ENCODE data around the gene MVK. TPM values are rescaled to one million over a fixed set of nuclear protein-coding genes. Genes with fewer than 3 reads are reported as not detected.

The MVK gene
- total and polyA plus RNA-seq, 2 donors (not counting 1 experiment from before 2014, with no cell fraction given) = 18.8 to 22.1 TPM

- H3K79me2 ChIP-seq (ENCODE audit: control insufficient read depth, insufficient read depth, low read length) = no peaks in the 10 kb centered on the region
- no peak overlapping the region for H2AFZ ChIP-seq (ENCODE audit: low read length)
- no peak for DNase-seq (ENCODE audit: low read depth in 2 of 2)
- H3K27me3 ChIP-seq (ENCODE audit: control insufficient read depth, insufficient read depth, low read length) = peaks cover 42% of the 10 kb centered on the region
- no peak overlapping the region for H3K9ac ChIP-seq (ENCODE audit: insufficient read depth, low read length)
- H3K4me3 ChIP-seq (replicated peaks in 1 of 4; ENCODE audit: control extremely low read depth in 1 of 4, insufficient read depth in 1 of 4, low read depth in 3 of 4, low read length in 4 of 4) = no peak overlapping the region
- H3K36me3 ChIP-seq (ENCODE audit: control insufficient read depth, insufficient read depth, low read length) = no peaks in the 10 kb centered on the region
- H3K27ac ChIP-seq (ENCODE audit: insufficient read depth, low read length) = no peak overlapping the region
- H4K20me1 ChIP-seq (ENCODE audit: control insufficient read depth, extremely low read depth, insufficient read depth, low read length) = no peaks in the 10 kb centered on the region
- no peaks in the 10 kb centered on the region for H3K9me3 ChIP-seq (ENCODE audit: control insufficient read depth, insufficient read depth, low read depth, low read length)
- TF ChIP-seq EZH2 (IDR thresholded peaks at IDR 0.05; ENCODE audit: low read length, missing control alignments) (no peak), CTCF (conservative IDR thresholded peaks at IDR 0.05 in 1 of 2, IDR thresholded peaks at IDR 0.05 in 1 of 2; ENCODE audit: low read depth in 1 of 2, low read length in 2 of 2) (no peak)
- H3K4me2 ChIP-seq (ENCODE audit: extremely low read depth, insufficient read depth, low read length) = no peak overlapping the region
- no peaks in the 10 kb centered on the region for H3K4me1 ChIP-seq (ENCODE audit: control insufficient read depth, extremely low read depth, insufficient read depth, low read length)
Observed at GRCh38 chr12:109551108-109551507, 22.5 kb upstream of the MVK start.

- Histone ChIP-seq H2AFZ (ENCODE audit: low read length) (no peak overlapping the region), H4K20me1 (ENCODE audit: control insufficient read depth, extremely low read depth, insufficient read depth, low read length) (no peaks in the 10 kb centered on the region), H3K4me1 (ENCODE audit: control insufficient read depth, extremely low read depth, insufficient read depth, low read length) (no peaks in the 10 kb centered on the region), H3K9me3 (ENCODE audit: control insufficient read depth, insufficient read depth, low read depth, low read length) (no peaks in the 10 kb centered on the region), H3K36me3 (ENCODE audit: control insufficient read depth, insufficient read depth, low read length) (no peaks in the 10 kb centered on the region), H3K9ac (ENCODE audit: insufficient read depth, low read length) (no peak overlapping the region), H3K27ac (ENCODE audit: insufficient read depth, low read length) (no peak overlapping the region), H3K4me3 (replicated peaks in 1 of 4; ENCODE audit: control extremely low read depth in 1 of 4, insufficient read depth in 1 of 4, low read depth in 3 of 4, low read length in 4 of 4) (no peak overlapping the region), H3K27me3 (ENCODE audit: control insufficient read depth, insufficient read depth, low read length) (peaks cover 40% of the 10 kb centered on the region), H3K4me2 (ENCODE audit: extremely low read depth, insufficient read depth, low read length) (no peak overlapping the region), H3K79me2 (ENCODE audit: control insufficient read depth, insufficient read depth, low read length) (no peaks in the 10 kb centered on the region)
- TF ChIP-seq CTCF (conservative IDR thresholded peaks at IDR 0.05 in 1 of 2, IDR thresholded peaks at IDR 0.05 in 1 of 2; ENCODE audit: low read depth in 1 of 2, low read length in 2 of 2) = no peak
- no peak for TF ChIP-seq EZH2 (IDR thresholded peaks at IDR 0.05; ENCODE audit: low read length, missing control alignments)
- no peak for DNase-seq (ENCODE audit: low read depth in 2 of 2)
Observed at GRCh38 chr12:109552971-109553370, 20.6 kb upstream of the MVK start.

- H2AFZ ChIP-seq (ENCODE audit: low read length) = no peak overlapping the region
- H3K9me3 ChIP-seq (ENCODE audit: control insufficient read depth, insufficient read depth, low read depth, low read length) = no peaks in the 10 kb centered on the region
- no peak for TF ChIP-seq EZH2 (IDR thresholded peaks at IDR 0.05; ENCODE audit: low read length, missing control alignments)
- no peak for TF ChIP-seq CTCF (conservative IDR thresholded peaks at IDR 0.05 in 1 of 2, IDR thresholded peaks at IDR 0.05 in 1 of 2; ENCODE audit: low read depth in 1 of 2, low read length in 2 of 2)
- H3K79me2 ChIP-seq (ENCODE audit: control insufficient read depth, insufficient read depth, low read length) = no peaks in the 10 kb centered on the region
- no peak overlapping the region for H3K27ac ChIP-seq (ENCODE audit: insufficient read depth, low read length)
- peak in 1 of 2 donors; percentile 68 for DNase-seq (ENCODE audit: low read depth in 2 of 2)
- no peaks in the 10 kb centered on the region for H3K36me3 ChIP-seq (ENCODE audit: control insufficient read depth, insufficient read depth, low read length)
- H3K4me3 ChIP-seq (replicated peaks in 1 of 4; ENCODE audit: control extremely low read depth in 1 of 4, insufficient read depth in 1 of 4, low read depth in 3 of 4, low read length in 4 of 4) = no peak overlapping the region
- no peak overlapping the region for H3K9ac ChIP-seq (ENCODE audit: insufficient read depth, low read length)
- peaks cover 39% of the 10 kb centered on the region for H3K27me3 ChIP-seq (ENCODE audit: control insufficient read depth, insufficient read depth, low read length)
- no peaks in the 10 kb centered on the region for H3K4me1 ChIP-seq (ENCODE audit: control insufficient read depth, extremely low read depth, insufficient read depth, low read length)
- H4K20me1 ChIP-seq (ENCODE audit: control insufficient read depth, extremely low read depth, insufficient read depth, low read length) = no peaks in the 10 kb centered on the region
- H3K4me2 ChIP-seq (ENCODE audit: extremely low read depth, insufficient read depth, low read length) = no peak overlapping the region
Observed at GRCh38 chr12:109553483-109553882, 20.1 kb upstream of the MVK start.

Data from fibroblast of lung (primary cell).